Measurements from ENCODE around the gene TMEM9B. TPM values are rescaled to one million over a fixed set of nuclear protein-coding genes. Genes with fewer than 3 reads are reported as not detected.

TMEM9B gene
- total and polyA plus RNA-seq, 2 experiments from 2014 or later, result 10.4 to 12.9 TPM

DNA sequence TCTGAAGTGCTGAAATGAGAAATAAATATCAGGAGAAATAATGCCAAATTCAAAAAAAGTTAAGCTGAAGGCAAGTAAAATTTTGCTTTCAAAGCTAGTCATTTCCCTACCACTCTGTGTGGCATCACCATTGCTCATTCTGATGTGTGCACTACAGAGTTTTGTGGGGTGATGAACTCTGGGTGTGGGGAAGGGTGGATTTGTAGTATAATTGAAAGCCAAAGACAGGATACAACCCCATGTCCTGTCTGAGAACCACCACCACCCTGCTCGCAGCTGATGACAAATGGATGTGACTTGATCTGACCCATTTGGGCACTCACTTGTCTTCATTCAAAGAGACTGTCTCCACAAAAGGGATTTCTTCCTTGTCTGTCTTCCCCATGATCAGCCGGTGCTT, 19.3 kb upstream of the TMEM9B start:
- ATAC-seq, result no peak
- Histone ChIP-seq H2AFZ (no peak overlapping the region), H3K27me3 (ENCODE audit: insufficient read depth) (no peaks in the 10 kb centered on the region), H3K79me2 (replicated peaks; ENCODE audit: insufficient read depth) (no peaks in the 10 kb centered on the region), H3K4me1 (ENCODE audit: insufficient read depth) (no peaks in the 10 kb centered on the region), H3K4me3 (no peak overlapping the region), H3F3A (replicated peaks; ENCODE audit: low read depth) (no peaks in the 10 kb centered on the region), H3K27ac (ENCODE audit: low read depth) (no peak overlapping the region), H4K20me1 (replicated peaks; ENCODE audit: insufficient read depth) (no peaks in the 10 kb centered on the region), H3K9me2 (ENCODE audit: insufficient read depth) (no peaks in the 10 kb centered on the region), H3K36me3 (ENCODE audit: insufficient read depth) (no peaks in the 10 kb centered on the region), H3K4me2 (no peak overlapping the region)
- H3K4me1 Mint-ChIP-seq, result no peaks in the 10 kb centered on the region
- no peaks in the 10 kb centered on the region for H3K27me3 Mint-ChIP-seq (ENCODE audit: insufficient read depth, low read depth, poor library complexity)
- DNase-seq (ENCODE audit: low spot score), result no peak
- H3K36me3 Mint-ChIP-seq (ENCODE audit: low read depth), result peaks cover 2% of the 10 kb centered on the region; the same call in 1 of the 3 replicates
- H3K9me3 Mint-ChIP-seq, result no peaks in the 10 kb centered on the region
- no peak overlapping the region for H3K4me3 Mint-ChIP-seq
- no peak overlapping the region for H3K27ac Mint-ChIP-seq
- TF ChIP-seq, protein P1, sequence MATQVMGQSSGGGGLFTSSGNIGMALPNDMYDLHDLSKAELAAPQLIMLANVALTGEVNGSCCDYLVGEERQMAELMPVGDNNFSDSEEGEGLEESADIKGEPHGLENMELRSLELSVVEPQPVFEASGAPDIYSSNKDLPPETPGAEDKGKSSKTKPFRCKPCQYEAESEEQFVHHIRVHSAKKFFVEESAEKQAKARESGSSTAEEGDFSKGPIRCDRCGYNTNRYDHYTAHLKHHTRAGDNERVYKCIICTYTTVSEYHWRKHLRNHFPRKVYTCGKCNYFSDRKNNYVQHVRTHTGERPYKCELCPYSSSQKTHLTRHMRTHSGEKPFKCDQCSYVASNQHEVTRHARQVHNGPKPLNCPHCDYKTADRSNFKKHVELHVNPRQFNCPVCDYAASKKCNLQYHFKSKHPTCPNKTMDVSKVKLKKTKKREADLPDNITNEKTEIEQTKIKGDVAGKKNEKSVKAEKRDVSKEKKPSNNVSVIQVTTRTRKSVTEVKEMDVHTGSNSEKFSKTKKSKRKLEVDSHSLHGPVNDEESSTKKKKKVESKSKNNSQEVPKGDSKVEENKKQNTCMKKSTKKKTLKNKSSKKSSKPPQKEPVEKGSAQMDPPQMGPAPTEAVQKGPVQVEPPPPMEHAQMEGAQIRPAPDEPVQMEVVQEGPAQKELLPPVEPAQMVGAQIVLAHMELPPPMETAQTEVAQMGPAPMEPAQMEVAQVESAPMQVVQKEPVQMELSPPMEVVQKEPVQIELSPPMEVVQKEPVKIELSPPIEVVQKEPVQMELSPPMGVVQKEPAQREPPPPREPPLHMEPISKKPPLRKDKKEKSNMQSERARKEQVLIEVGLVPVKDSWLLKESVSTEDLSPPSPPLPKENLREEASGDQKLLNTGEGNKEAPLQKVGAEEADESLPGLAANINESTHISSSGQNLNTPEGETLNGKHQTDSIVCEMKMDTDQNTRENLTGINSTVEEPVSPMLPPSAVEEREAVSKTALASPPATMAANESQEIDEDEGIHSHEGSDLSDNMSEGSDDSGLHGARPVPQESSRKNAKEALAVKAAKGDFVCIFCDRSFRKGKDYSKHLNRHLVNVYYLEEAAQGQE (IDR thresholded peaks at IDR 0.05; ENCODE audit: unreplicated experiment), result no peak
- TF ChIP-seq JUNB (IDR thresholded peaks at IDR 0.05; ENCODE audit: unreplicated experiment), result no peak

DNA sequence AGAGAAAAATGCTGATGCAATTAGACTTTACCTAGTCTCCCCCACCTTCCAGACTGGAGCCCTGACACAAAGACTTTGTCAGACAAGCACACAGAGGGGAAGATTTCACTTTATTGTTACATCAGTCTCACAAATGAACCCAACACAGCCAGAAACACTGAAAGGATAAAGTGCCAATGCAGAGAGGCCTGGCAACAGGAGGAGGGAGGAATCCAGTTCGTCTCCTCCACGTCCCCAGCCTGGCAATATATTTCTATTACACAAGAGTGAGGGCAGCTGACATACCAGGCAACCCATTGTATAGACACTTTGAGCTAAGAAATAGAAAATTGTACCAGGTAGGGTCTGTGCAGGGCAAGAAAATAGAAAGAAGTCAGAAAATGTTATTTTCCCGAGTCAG, 16.2 kb upstream of the TMEM9B start:
- Histone ChIP-seq H4K20me1 (replicated peaks; ENCODE audit: insufficient read depth) (no peaks in the 10 kb centered on the region), H3K4me2 (no peak overlapping the region), H3F3A (replicated peaks; ENCODE audit: low read depth) (no peaks in the 10 kb centered on the region), H3K27ac (ENCODE audit: low read depth) (no peak overlapping the region), H3K9me2 (ENCODE audit: insufficient read depth) (no peaks in the 10 kb centered on the region), H3K79me2 (replicated peaks; ENCODE audit: insufficient read depth) (no peaks in the 10 kb centered on the region), H3K27me3 (ENCODE audit: insufficient read depth) (no peaks in the 10 kb centered on the region), H3K4me3 (no peak overlapping the region), H3K4me1 (ENCODE audit: insufficient read depth) (no peaks in the 10 kb centered on the region), H2AFZ (no peak overlapping the region), H3K36me3 (ENCODE audit: insufficient read depth) (no peaks in the 10 kb centered on the region)
- Mint-ChIP-seq H3K4me3 (no peak overlapping the region), H3K27me3 (ENCODE audit: insufficient read depth, low read depth, poor library complexity) (no peaks in the 10 kb centered on the region), H3K27ac (no peak overlapping the region), H3K9me3 (peaks cover 10% of the 10 kb centered on the region), H3K4me1 (no peaks in the 10 kb centered on the region), H3K36me3 (ENCODE audit: low read depth) (peaks cover 9% of the 10 kb centered on the region; the same call in 2 of the 3 replicates)
- ATAC-seq, result no peak
- DNase-seq (ENCODE audit: low spot score), result no peak
- TF ChIP-seq, protein P2, sequence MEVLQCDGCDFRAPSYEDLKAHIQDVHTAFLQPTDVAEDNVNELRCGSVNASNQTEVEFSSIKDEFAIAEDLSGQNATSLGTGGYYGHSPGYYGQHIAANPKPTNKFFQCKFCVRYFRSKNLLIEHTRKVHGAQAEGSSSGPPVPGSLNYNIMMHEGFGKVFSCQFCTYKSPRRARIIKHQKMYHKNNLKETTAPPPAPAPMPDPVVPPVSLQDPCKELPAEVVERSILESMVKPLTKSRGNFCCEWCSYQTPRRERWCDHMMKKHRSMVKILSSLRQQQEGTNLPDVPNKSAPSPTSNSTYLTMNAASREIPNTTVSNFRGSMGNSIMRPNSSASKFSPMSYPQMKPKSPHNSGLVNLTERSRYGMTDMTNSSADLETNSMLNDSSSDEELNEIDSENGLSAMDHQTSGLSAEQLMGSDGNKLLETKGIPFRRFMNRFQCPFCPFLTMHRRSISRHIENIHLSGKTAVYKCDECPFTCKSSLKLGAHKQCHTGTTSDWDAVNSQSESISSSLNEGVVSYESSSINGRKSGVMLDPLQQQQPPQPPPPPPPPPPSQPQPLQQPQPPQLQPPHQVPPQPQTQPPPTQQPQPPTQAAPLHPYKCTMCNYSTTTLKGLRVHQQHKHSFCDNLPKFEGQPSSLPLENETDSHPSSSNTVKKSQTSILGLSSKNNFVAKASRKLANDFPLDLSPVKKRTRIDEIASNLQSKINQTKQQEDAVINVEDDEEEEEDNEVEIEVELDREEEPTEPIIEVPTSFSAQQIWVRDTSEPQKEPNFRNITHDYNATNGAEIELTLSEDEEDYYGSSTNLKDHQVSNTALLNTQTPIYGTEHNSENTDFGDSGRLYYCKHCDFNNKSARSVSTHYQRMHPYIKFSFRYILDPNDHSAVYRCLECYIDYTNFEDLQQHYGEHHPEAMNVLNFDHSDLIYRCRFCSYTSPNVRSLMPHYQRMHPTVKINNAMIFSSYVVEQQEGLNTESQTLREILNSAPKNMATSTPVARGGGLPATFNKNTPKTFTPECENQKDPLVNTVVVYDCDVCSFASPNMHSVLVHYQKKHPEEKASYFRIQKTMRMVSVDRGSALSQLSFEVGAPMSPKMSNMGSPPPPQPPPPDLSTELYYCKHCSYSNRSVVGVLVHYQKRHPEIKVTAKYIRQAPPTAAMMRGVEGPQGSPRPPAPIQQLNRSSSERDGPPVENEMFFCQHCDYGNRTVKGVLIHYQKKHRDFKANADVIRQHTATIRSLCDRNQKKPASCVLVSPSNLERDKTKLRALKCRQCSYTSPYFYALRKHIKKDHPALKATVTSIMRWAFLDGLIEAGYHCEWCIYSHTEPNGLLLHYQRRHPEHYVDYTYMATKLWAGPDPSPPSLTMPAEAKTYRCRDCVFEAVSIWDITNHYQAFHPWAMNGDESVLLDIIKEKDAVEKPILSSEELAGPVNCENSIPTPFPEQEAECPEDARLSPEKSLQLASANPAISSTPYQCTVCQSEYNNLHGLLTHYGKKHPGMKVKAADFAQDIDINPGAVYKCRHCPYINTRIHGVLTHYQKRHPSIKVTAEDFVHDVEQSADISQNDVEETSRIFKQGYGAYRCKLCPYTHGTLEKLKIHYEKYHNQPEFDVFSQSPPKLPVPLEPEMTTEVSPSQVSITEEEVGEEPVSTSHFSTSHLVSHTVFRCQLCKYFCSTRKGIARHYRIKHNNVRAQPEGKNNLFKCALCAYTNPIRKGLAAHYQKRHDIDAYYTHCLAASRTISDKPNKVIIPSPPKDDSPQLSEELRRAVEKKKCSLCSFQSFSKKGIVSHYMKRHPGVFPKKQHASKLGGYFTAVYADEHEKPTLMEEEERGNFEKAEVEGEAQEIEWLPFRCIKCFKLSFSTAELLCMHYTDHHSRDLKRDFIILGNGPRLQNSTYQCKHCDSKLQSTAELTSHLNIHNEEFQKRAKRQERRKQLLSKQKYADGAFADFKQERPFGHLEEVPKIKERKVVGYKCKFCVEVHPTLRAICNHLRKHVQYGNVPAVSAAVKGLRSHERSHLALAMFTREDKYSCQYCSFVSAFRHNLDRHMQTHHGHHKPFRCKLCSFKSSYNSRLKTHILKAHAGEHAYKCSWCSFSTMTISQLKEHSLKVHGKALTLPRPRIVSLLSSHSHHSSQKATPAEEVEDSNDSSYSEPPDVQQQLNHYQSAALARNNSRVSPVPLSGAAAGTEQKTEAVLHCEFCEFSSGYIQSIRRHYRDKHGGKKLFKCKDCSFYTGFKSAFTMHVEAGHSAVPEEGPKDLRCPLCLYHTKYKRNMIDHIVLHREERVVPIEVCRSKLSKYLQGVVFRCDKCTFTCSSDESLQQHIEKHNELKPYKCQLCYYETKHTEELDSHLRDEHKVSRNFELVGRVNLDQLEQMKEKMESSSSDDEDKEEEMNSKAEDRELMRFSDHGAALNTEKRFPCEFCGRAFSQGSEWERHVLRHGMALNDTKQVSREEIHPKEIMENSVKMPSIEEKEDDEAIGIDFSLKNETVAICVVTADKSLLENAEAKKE (CRISPR knock-in tag; IDR thresholded peaks at IDR 0.05), result no peak
- TF ChIP-seq EZH2 (IDR thresholded peaks at IDR 0.05; ENCODE audit: low read depth, unreplicated experiment) (no peak), STAT1 (IDR thresholded peaks at IDR 0.05; ENCODE audit: unreplicated experiment) (no peak), JUNB (IDR thresholded peaks at IDR 0.05; ENCODE audit: unreplicated experiment) (no peak)
- TF ChIP-seq, protein P1 (IDR thresholded peaks at IDR 0.05; ENCODE audit: unreplicated experiment), result no peak

Data from GM23338 (cell line).